Ishikawa (cell line): ENCODE measurements around the gene AGTRAP.

Experiments used
- CEBPB ChIP-seq: IDR thresholded peaks from 2 replicates; pipeline ENCODE4 v1.6.1; 2012
- EGR1 ChIP-seq: IDR thresholded peaks from 2 replicates; pipeline ENCODE4 v1.6.1; 2012
- EP300 ChIP-seq: IDR thresholded peaks from 2 replicates; pipeline ENCODE4 v1.6.1; 2012; ENCODE audit warnings: borderline replicate concordance
- FOXM1 ChIP-seq: IDR thresholded peaks from 2 replicates; pipeline ENCODE4 v1.6.1; 2012; ENCODE audit warnings: low read depth, borderline replicate concordance
- MAX ChIP-seq: IDR thresholded peaks from 2 replicates; pipeline ENCODE4 v1.6.1; 2012
- NFIC ChIP-seq: IDR thresholded peaks from 2 replicates; pipeline ENCODE4 v1.6.1; 2012
- RAD21 ChIP-seq: IDR thresholded peaks from 2 replicates; pipeline ENCODE4 v1.6.1; 2012; ENCODE audit warnings: low read depth
- REST ChIP-seq: IDR thresholded peaks from 2 replicates; pipeline ENCODE4 v1.6.1; 2012; ENCODE audit warnings: low read depth, mild to moderate bottlenecking
- TAF1 ChIP-seq: IDR thresholded peaks from 2 replicates; pipeline ENCODE4 v1.6.1; 2012; ENCODE audit warnings: low read depth, mild to moderate bottlenecking
- TCF12 ChIP-seq: IDR thresholded peaks from 2 replicates; pipeline ENCODE4 v1.6.1; 2012; ENCODE audit warnings: low read depth
- ZBTB7A ChIP-seq: IDR thresholded peaks from 2 replicates; pipeline ENCODE4 v1.6.1; 2012; ENCODE audit warnings: low read depth
- TF ChIP-seq, protein P1 (sequence below): IDR thresholded peaks from 2 replicates; pipeline ENCODE4 v1.6.1; 2012

GRCh38 chr1:11761988-11762406 lies 26.1 kb downstream of the AGTRAP start, which contains the start of gene C1orf167:
- TF ChIP-seq ZBTB7A (no peak), REST (no peak), CEBPB (no peak), EGR1 (no peak), EP300 (no peak), TAF1 (no peak), TCF12 (no peak), MAX (peak; percentile 97), FOXM1 (no peak), NFIC (no peak), RAD21 (no peak)
- TF ChIP-seq, protein P1, sequence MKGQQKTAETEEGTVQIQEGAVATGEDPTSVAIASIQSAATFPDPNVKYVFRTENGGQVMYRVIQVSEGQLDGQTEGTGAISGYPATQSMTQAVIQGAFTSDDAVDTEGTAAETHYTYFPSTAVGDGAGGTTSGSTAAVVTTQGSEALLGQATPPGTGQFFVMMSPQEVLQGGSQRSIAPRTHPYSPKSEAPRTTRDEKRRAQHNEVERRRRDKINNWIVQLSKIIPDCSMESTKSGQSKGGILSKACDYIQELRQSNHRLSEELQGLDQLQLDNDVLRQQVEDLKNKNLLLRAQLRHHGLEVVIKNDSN: peak; percentile 77
